ENCODE data around the gene FMNL1.

DNA sequence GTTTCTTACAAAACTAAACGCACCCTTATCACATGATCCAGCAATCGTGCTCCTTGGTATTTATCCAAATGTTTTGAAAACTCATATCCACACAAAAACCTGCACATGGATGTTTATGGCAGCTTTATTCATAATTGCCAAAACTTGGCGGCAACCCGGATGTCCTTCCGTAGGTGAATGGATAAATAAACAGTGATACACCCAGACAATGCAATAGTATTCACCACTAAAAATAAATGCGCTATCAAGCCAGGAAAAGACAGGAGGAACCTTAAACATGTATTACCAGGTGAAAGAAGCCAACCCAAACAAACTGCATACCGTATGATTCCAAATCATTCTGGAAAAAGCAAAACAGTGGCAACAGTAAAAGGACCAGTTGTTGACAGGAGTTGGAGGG, 30.2 kb downstream of the FMNL1 start:
- TF ChIP-seq, protein P1, sequence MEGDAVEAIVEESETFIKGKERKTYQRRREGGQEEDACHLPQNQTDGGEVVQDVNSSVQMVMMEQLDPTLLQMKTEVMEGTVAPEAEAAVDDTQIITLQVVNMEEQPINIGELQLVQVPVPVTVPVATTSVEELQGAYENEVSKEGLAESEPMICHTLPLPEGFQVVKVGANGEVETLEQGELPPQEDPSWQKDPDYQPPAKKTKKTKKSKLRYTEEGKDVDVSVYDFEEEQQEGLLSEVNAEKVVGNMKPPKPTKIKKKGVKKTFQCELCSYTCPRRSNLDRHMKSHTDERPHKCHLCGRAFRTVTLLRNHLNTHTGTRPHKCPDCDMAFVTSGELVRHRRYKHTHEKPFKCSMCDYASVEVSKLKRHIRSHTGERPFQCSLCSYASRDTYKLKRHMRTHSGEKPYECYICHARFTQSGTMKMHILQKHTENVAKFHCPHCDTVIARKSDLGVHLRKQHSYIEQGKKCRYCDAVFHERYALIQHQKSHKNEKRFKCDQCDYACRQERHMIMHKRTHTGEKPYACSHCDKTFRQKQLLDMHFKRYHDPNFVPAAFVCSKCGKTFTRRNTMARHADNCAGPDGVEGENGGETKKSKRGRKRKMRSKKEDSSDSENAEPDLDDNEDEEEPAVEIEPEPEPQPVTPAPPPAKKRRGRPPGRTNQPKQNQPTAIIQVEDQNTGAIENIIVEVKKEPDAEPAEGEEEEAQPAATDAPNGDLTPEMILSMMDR (IDR thresholded peaks at IDR 0.05) = no peak
- TF ChIP-seq POLR2A (IDR thresholded peaks at IDR 0.05) = no peak
